ENCODE results near the gene BTBD18. TPM values are rescaled to one million over a fixed set of nuclear protein-coding genes. Genes with fewer than 3 reads are reported as not detected.

Gene BTBD18
- total and polyA plus RNA-seq, 12 donors: not detected

DNA sequence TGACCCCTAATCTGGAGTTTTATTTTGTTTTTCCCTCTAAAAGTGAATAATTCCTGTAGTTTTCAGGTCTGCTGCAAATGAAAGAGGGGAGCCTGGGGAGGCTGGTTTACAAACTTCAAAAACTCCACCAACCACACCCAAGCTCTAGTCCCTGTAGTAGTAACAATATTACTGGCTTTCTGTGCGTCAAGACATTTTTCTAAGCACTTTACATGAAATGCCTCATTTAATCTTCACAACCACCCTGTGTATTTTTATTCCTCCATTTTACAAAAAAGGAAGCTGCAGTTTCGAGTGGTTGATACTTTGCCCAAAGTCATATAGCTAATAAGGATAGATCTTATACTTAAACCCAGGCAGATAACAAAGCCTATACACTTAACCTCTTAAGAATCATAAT, 33.5 kb upstream of the BTBD18 start:
- no peak for TF ChIP-seq CTCF (IDR thresholded peaks at IDR 0.05)
- DNase-seq: no peak
- Histone ChIP-seq H3K4me3 (no peak overlapping the region), H3K36me3 (peaks cover 0 to 13% (median 0%) of the 10 kb centered on the region in 9 donors), H3K27ac (peak overlapping the region in 5 of 10 donors; percentile 13 to 62 (median 31)), H3K4me1 (peaks cover 27 to 99% (median 89%) of the 10 kb centered on the region in 9 donors), H3K9me3 (no peaks in the 10 kb centered on the region), H3K27me3 (no peaks in the 10 kb centered on the region)
- WGBS, 2 donors: 75 to 85% methylated on average over 2 of the region's 2 CpGs
- ATAC-seq: no peak
- intact Hi-C loops (cut with DNase I): loop anchor here in 1 of 10 donors (1.0 kb wide), 1 partner anchor 9 kb away; no protein-coding TSS in a partner anchor

- peak in 1 of 2 donors; percentile 41 for DNase-seq
- Histone ChIP-seq H3K4me1 (peaks cover 36 to 100% (median 91%) of the 10 kb centered on the region in 9 donors), H3K27ac (peak overlapping the region; percentile 19 to 95 (median 90)), H3K36me3 (peaks cover 0 to 13% (median 0%) of the 10 kb centered on the region in 9 donors), H3K4me3 (no peak overlapping the region), H3K9me3 (no peaks in the 10 kb centered on the region), H3K27me3 (no peaks in the 10 kb centered on the region)
- 26 to 45% methylated on average over 3 of the region's 3 CpGs for WGBS, 2 donors
- ATAC-seq: peak in 5 of 8 donors; percentile 19 to 50 (median 42)
- no peak for TF ChIP-seq CTCF (IDR thresholded peaks at IDR 0.05)
- intact Hi-C loops (cut with DNase I): no loop called here
These were observed 29.9 kb upstream of the BTBD18 start for GRCh38 chr11:57781529-57781943.

DNA sequence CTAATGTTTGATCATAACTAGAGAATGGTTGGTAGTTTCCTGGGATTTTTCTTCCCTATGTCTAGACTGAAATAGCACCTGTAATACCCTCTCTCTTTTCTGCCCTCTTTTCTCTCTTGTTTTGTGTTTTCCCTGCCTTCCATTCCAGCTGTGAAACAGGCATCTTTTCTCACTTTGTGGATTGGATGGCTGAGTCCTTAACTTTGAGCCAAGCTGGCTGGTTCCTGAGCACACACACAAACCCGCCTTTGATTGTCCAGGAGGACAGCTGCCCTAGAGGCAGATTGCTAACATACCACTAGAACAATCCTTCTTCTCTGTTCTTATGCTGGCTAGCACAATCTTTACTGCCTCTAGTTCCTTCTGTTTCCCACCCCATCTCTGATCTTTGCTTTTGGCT, 27.7 kb upstream of the BTBD18 start:
- no peaks in the 10 kb centered on the region for H3K9me3 ChIP-seq
- H3K27ac ChIP-seq: peak overlapping the region; percentile 74 to 95 (median 90)
- 4 to 13% methylated on average over 1 of the region's 1 CpG for WGBS, 2 donors
- peak in 2 of 9 donors; percentile 5 to 15 for TF ChIP-seq CTCF (IDR thresholded peaks at IDR 0.05)
- DNase-seq: peak in 1 of 2 donors; percentile 41
- peak in 7 of 8 donors; percentile 41 to 68 (median 57) for ATAC-seq
- peaks cover 45 to 100% (median 92%) of the 10 kb centered on the region in 9 donors for H3K4me1 ChIP-seq
- H3K27me3 ChIP-seq: no peaks in the 10 kb centered on the region
- peaks cover 0 to 13% (median 0%) of the 10 kb centered on the region in 9 donors for H3K36me3 ChIP-seq
- peak overlapping the region in 8 of 10 donors; percentile 5 to 41 (median 34) for H3K4me3 ChIP-seq
- intact Hi-C loops (cut with DNase I): loop anchor here in 3 of 10 donors (2.0 to 10.0 kb wide), 3 partner anchors 16 to 246 kb away; partner anchors contain the start of genes CTNND1 (in 1 of the 3) and OR9Q1 (in 1 of the 3)

- H3K27ac ChIP-seq: peak overlapping the region; percentile 74 to 95 (median 90)
- intact Hi-C loops (cut with DNase I): loop anchor here in 3 of 10 donors (2.0 to 10.0 kb wide), 3 partner anchors 16 to 246 kb away; partner anchors contain the start of genes CTNND1 (in 1 of the 3) and OR9Q1 (in 1 of the 3)
- peaks cover 0 to 13% (median 0%) of the 10 kb centered on the region in 9 donors for H3K36me3 ChIP-seq
- H3K27me3 ChIP-seq: no peaks in the 10 kb centered on the region
- TF ChIP-seq CTCF (IDR thresholded peaks at IDR 0.05): no peak
- ATAC-seq: peak; percentile 88 to 94 (median 92)
- H3K9me3 ChIP-seq: no peaks in the 10 kb centered on the region
- peak; percentile 88 to 96 for DNase-seq
- peak overlapping the region in 8 of 10 donors; percentile 5 to 41 (median 34) for H3K4me3 ChIP-seq
- H3K4me1 ChIP-seq: peaks cover 48 to 100% (median 98%) of the 10 kb centered on the region in 9 donors
- WGBS, 2 donors: 1 to 3% methylated on average over 6 of the region's 6 CpGs
These were observed 26.9 kb upstream of the BTBD18 start for GRCh38 chr11:57778318-57779037.

Data from heart right ventricle (tissue), 16 donors.